ENCODE results near the gene COPA.

Gene COPA

GRCh38 chr1:160261893-160262794, 80.9 kb downstream of the COPA start, which contains the start of gene DCAF8:
Gene DCAF8, minus strand, starts transcription at chr1:160262549. Its CDS starts 18,541 bp downstream, at chr1:160244008.
- DNase-seq = peak; percentile 95

GRCh38 chr1:160261556-160261892, 81.5 kb downstream of the COPA start:
- DNase-seq = peak; percentile 27

- peak; percentile 30 for DNase-seq
Measured at GRCh38 chr1:160260406-160261382, 82.4 kb downstream of the COPA start.

GRCh38 chr1:160258177-160258798, 84.8 kb downstream of the COPA start:
- DNase-seq = no peak

GRCh38 chr1:160257411-160258015, 85.5 kb downstream of the COPA start:
- no peak for DNase-seq

GRCh38 chr1:160256396-160257046, 86.5 kb downstream of the COPA start:
- no peak for DNase-seq

- DNase-seq = no peak
Measured at GRCh38 chr1:160255781-160256300, 87.2 kb downstream of the COPA start.

- peak; percentile 50 for DNase-seq
Measured at GRCh38 chr1:160251687-160252526, 91.1 kb downstream of the COPA start.

GRCh38 chr1:160251011-160251410, 92.0 kb downstream of the COPA start:
- peak; percentile 69 for DNase-seq

- DNase-seq = no peak
Measured at GRCh38 chr1:160247053-160247452, 96.0 kb downstream of the COPA start.

GRCh38 chr1:160245434-160245833, 97.6 kb downstream of the COPA start:
- no peak for DNase-seq

GRCh38 chr1:160244209-160244608, 98.8 kb downstream of the COPA start:
- peak; percentile 58 for DNase-seq

- DNase-seq = peak; percentile 42
Measured at GRCh38 chr1:160243767-160244166, 99.3 kb downstream of the COPA start.

GRCh38 chr1:160239582-160240299, 103.3 kb downstream of the COPA start:
- no peak for DNase-seq
